UCSD-AML1 (cell line): ENCODE data around the gene ST6GALNAC3.
"Not testable (repeated sequence)": the region's sequence is repeated elsewhere in the genome, so short reads cannot be mapped to it uniquely, and the experiment has no call there.

Experiments used
- DNase-seq: peaks from one replicate; lab custom pipeline; 2025; ENCODE audit not compliant: unreplicated experiment; lab: John Stamatoyannopoulos, UW

The ST6GALNAC3 gene

DNA sequence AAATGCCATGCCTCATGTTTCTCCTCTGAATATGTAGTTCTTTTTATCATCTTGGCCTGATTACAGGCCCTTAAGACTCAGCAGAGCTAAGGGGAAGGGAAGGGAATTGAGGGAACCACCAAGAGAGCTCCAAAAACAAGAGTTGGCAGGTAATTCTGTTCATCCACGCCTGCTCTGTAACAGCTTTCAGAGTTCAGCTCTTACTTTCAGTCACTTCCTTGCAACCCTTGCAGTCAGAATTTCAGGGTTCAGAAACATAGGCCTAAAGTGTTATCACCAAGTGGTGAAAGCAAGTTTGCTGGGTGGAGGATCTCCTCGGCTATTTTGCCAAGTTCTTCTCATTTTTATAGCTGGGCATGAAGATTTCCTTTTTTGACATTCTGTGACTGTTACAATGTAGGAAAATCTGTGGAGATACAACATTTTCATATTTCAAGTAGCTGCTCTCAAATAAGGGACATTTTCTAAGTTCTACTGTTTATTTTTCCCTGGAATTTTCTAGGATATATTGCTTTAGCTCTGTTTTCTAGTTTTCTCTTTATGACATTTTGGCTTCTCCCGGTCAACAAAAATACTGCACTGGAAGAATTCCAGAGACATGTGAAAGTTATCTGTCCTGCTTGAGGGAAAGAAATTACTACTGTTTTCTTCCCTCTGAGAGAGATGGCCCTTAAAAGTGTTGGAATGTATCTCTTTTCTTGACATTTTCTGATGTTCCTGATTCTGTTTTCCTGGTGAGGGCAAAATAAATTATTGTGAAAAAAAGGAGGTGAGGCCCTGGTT lies 540.9 kb downstream of the ST6GALNAC3 start:
- no peak for DNase-seq

DNA sequence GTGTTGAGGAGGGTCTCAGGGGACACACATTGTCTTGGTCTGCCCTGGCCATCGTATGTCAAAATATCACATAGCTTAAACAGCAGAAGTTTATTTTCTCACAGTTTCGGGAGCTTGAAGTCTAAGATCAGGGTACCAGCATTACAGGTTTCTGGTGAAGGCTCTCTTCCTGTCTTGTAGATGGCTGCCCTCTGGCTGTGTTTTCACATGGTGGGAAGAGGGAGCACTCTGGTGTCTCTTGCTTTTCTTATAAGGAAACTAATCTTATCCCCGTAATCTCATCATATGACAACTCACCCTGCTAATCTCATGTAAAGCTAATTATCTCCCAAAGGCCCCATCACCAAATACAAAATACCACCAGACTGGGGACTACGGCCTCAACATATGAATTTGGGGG lies 545.8 kb downstream of the ST6GALNAC3 start:
- no peak for DNase-seq

DNA sequence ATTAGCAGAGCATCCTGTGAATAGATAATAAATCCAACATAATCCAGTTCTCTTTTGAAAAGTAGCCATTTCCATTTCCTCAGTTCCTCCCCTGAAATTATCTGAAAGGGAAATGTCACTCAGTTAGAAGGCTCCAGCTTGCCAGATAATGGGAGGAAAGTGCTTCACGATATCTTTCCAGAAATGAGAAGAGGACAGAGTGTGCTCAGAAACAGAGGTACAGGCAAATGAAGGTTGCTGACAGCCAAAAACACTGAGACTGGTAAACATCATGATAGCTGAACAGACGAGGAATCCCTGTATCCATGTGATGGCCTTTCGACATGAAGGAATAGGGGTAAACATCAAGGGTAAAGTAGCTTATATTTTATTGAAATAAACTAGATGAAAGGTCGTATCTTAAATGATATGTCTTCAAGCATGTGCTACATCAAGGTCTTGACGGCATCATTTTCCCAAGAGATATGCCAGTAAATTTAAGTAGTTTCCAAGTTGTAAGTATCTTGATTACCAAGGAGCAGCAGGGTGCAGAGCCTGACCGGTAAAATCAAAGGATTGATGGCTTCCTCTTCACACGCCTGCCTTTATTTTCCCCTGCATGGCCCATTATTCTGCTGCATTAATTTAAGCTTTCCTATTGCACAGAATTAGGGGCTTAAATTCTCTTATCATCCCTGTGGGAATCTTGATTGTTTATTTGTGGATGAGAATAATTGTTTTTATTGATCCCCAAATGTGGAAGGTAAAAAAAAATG lies 548.4 kb downstream of the ST6GALNAC3 start:
- DNase-seq, result no peak

DNA sequence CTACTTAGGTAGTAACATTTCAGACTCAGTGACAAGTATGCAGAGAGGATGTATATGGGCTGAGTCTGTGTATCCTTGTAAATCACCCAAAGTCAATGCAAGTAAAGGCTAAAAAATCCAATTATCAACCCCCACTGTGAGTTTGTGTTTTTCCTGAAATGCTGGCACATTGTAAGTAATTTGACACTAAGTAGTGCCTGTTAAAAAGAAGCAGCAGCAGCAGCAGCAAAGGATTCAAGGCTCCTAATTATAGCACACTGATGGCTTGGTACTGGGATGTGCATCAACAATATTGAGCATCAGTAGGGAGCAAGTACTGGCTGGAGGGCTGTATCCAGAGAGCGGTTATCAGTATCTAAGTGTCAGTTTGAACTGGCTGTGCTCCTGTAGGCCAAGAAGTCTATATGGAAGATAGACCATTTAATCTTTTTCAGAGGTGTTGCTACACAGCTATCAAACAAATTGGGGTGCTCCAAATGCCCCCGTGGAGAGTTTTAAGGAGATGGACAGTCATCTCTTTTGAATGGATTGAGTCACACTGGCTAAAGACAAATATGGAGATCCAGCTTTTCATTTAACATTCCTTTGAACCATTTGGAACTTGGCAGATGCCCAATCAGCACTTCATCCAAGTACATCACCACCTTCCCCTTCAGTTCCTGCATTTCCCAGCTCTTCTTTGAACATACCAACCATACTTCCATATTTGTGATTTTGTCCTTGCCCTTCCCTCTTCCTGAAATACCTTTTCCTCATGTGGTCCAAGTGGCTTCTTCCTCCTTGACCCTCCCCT lies 551.5 kb downstream of the ST6GALNAC3 start:
- no peak for DNase-seq

DNA sequence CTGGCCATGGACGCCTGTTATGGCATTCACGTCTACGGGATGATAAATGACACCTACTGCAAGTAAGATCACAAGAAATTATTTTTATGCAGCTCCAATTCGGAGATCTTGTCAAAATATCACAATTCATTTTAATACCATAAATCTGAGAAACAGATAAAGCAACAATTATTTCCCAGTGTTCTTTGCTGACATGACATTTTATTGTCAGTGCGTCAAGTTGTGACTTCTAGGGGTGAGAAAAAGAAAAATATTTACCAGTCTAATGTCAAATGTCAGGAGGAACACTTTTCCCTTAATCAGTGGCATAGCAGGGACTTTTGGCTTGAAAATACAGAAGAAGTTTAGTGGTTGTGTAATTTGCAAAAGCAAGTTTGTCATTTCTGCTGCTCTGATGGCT lies 553.0 kb downstream of the ST6GALNAC3 start:
- DNase-seq, result no peak

DNA sequence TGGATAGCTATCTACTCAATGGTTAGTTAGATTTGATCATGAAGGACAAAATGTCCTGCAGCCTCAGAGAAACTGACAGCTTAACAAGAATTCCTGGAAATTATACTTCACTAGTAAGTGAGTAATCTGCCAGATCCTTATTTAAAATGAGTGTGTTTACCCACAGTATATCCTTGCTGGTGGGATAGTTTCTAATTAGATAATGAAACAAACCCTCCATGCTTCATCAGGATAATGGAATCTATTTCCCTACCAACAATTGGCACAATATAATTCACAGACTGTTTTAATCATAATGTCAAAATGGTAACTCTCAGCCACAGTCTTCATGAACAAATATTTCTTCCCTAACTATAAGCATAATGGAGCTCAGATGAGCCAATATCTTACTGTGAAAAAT lies 553.4 kb downstream of the ST6GALNAC3 start:
- no peak for DNase-seq

DNA sequence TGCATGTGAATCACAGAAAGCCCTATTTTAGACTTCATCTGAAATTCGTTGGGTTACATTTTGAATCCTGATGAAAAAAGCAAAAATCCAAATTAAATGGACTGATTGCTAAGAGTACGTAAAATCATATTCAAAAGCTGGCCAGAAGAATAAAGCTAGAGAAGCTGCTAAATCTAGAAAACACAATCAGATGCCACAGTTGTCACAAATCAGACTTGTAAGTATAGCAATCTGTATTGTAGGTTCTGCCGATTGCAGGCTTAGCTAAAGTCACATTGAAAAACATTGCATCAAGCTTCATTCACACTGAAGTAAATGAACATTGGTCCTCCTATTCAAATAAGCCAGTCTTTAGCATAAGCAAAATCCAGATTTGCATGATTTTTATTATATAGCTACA lies 557.6 kb downstream of the ST6GALNAC3 start:
- DNase-seq, result no peak

DNA sequence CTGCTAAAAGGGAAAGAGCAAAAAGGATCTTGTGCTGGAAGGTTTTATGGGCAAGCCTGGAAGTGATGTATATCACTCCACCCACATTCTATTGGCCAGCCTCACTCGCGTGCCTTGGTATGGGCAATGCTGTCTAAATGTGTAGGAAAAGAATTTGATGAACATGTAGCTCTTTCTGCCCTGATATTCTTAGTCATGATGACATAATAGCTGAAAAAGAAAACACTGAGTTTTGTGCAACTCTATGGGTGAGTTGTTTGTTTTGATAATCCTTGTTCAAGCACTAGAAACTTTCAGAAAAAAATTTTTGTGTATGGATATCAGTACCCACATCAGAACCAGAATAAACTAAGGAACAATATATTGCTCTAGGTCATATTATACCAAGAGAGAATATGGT lies 561.2 kb downstream of the ST6GALNAC3 start:
- DNase-seq, result no peak

DNA sequence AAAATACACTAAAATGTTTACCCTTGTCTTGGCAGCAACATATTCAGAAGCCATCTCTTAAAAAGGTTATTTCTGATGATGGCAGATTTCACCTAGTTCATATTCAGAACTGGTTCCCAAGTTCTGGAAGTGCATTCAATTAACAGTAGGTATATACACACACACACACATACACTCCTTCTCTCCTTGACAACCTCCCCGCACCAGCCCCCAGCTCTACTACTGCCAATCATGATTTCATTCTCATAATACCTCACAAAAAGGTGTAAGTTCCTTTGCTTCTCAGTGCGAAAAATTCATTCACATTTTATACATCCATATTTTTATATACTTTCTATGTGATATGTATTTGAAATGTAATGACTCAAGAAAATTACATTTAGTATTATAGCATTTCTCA lies 564.6 kb downstream of the ST6GALNAC3 start:
- no peak for DNase-seq

DNA sequence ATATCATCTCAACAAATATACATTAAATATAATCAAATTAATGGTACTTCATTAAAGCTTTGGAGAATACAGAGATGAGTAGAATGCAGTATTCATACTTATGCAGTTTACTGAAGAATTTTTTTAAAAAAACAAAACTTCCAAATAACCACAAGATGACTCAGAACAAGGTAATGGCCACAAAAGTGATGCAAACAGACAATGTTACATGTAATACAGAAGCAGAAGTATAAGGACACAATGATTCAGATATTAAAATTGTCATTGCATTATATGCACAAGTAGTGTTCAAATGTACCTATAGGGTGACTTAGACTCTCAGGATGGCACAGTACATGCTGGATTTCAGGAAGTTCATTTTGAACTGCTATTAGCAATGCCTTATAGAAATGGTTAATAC lies 565.5 kb downstream of the ST6GALNAC3 start:
- DNase-seq, result no peak

DNA sequence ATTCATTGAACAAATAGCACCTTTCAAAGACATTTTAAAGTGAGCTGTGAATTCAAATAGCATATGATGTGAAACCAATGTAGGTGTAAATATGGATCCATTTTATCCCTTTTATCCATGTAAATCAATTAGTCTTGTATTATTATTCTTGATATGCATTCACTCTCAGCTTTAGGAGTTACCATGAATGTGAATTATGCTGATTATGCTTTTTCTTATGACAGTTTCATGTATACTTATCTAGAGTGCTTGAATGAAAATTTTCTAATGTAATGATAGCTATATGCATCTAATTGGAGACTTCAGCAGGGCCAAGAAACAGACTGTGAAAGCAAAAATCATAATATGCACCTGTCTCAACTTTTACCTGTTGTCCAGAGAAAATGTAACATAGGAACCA lies 566.2 kb downstream of the ST6GALNAC3 start:
- no peak for DNase-seq

DNA sequence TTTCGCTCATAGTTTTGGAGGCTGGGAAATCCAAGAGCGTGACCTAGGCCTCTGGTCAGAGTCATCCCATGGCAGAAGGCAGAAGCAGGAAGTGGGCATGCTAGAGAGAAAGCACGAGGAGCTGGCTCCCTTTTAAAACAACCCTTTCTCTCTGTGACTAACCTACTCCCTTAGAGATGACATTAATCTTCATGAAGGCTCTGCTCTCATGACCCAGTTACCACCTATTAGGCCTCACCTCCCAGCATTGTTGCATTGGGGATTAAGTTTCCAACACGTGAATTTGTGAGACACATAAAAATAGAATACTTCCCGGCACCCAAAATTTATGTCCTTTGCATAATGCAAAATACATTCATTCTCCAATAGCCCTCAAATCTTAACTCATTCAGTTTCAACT lies 569.6 kb downstream of the ST6GALNAC3 start:
- no peak for DNase-seq

DNA sequence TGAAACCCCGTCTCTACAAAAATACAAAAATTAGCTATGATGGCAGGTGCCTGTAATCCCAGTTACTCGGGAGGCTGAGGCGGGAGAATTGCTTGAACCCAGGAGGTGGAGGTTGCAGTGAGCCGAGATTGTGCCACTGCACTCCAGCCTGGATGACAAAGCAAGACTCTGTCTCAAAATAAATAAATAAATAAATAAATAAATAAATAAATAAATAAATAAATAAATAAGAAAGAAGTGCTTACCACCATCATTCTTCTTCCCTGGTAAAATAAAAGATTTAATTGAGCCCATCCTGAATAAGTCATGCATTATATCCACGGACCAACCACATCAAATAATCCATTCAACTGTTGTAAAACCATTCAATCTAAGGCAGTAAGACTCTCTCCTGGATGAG lies 578.3 kb downstream of the ST6GALNAC3 start:
- not testable (repeated sequence) for DNase-seq

DNA sequence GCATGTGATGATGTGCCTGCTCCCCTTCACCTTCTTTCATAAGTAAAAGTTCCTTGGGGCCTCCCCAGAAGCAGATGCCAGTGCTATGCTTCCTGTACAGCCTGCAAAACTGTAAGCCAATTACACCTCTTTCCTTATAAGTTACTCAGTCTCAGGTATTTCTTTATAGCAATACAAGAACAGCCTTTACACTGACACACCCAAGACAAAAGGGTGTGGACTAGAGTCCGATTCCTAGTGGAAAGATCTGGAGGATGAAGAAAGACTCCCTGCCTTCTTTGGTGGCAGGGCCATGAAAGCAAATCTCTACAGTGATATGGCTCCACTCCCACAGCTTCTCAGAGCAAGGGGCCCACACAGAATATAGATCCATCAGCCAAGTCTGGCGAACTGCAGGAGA lies 583.1 kb downstream of the ST6GALNAC3 start:
- no peak for DNase-seq

DNA sequence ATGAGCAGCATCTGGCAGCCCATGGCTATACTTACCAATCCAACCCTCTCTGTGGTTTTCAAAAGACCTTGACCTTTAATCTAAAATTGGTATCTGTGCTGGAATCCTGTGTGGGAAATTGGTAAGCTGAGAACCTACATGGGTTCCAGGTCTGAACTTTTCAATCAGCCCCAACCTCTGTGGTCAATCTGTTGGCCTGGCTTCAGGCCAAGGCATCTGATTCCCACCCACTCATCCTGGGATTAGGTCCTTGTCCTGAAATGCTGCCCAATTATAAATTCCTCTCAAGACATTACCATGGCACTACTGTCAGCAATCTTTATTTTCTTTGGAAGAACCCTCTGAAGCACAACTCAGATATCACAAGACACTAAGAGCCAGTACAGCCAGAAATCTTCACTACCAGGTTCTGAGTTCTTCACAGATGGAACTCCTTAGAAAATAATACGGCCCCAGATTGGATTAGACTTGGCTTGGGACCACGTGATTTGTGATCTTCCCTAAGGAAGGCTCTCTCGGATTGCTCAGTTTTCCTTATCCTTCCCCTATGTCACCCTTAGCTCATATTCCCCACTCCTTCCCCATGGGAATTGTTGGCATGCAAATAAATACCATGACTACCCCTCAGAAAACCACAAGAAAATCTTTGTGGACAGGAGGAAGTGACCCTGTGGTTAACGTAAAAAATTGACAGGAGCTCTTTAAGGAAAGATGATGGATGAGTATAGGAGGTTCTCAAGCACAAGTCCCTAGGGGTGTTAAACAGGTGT lies 584.8 kb downstream of the ST6GALNAC3 start:
- DNase-seq, result no peak

DNA sequence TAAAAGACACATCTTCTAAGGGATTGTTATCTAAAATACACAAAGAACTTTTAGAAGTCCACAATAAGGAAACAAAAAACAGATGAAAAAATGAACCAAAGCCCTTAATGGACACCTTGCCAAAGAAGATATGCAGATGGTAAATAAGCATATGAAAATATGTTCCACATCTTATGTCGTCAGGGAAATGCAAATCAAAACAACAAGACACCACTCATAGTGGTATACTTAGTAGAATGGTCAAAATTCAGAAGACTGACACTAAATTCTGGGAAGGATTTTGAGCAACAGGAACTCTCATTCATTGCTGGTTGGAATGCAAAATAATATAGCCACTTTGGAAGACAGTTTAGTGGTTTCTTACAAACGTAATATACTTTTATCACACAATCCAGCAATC lies 587.0 kb downstream of the ST6GALNAC3 start:
- DNase-seq, result no peak

DNA sequence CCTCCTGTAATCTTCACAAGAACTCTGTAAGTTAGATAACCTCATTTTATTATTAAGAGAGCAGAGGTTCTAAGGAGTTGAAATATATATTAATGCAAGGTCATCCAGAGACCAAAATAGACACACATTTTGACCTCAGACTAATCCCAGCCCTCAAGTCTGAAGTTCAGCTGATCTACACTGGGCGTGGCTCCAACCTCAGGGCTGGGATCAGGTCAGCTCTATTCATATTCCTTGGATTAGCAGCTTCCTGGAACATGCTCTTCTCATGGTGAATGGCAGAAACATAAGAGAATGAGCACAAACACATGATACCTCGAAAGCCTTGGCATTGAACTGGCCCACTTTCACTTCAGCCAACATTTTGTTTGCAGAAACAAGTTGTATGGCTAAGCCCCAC lies 592.0 kb downstream of the ST6GALNAC3 start:
- no peak for DNase-seq

DNA sequence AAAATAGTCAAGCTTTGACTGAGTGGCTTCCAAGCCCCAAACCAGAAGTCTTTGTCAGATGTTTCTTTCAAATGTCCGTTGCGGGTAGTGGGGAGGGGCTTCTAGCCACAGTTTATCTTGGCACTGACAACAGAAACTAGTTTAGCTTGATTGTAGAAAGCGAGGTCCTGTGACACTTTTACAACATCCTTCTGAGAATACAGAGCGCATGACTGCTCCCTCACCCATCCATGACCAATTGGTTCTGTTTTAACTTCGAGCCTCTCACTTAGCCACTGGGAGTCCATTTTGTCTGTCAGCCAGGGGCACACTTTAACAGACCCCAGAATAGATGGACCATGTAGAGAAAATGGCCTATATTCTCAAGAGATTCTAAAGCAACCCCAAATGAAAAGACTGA lies 593.5 kb downstream of the ST6GALNAC3 start:
- DNase-seq, result no peak

DNA sequence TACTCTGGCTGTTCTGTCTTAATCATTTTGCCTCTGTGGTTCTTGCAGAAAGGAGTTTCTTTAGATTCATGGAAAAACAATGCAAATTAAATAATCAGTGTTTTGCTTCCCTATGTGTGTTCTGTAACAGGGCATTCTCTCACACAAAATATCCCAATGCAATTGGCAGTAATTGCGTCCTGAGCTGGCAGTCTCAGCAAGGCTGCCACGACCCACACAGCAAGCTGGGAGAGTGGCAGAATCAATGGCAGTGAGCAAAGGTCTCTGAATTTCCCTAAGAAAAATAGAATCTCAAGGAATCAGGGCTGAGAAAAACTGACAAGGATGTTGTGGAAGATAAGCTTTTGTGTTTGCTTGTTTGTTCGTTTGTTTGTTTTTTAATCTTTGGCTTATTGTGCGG lies 594.6 kb downstream of the ST6GALNAC3 start:
- no peak for DNase-seq

DNA sequence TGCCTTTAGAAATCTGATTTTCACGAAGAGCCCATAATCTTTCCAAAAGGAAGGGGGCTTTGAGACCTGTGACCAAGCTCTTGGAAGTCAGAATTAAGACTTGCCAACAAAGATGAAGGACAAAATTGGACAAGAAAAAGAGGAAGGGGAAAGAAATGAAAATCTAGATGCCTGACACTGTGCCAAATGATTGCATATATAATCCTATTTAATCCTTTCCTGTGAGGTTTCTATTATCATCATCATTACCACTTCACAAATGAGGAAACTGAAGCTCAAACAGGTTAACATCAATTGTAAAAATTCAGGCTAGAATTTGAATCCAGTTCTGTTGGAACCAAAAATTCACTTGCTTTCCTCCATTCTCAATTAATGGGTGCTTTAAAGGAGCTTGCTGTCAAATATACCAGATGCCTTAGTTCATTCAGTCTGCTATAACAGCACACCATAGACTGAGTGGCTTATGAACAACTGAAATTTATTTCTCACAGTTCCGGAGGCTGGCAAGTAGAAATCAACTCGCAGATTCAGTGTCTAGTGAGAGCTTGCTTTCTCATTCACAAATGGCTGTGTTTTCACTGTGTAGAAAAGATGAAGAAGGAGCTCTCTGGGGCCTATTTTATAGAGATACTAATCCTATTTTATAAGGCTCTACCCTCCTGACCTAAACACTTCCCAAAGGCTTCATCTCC lies 595.2 kb downstream of the ST6GALNAC3 start:
- no peak for DNase-seq
